GM19463 (cell line): ENCODE data around the gene GMPR2.

Source experiments
- ATAC-seq: cut with Tn5 transposase; IDR thresholded peaks from one replicate; pipeline ENCODE4 v1.9.1; 2021; ENCODE audit warnings: mild to moderate bottlenecking, moderate library complexity; ENCODE audit not compliant: unreplicated experiment

The GMPR2 gene

GRCh38 chr14:24281636-24282035, 48.9 kb downstream of the GMPR2 start:
- ATAC-seq = no peak

DNA sequence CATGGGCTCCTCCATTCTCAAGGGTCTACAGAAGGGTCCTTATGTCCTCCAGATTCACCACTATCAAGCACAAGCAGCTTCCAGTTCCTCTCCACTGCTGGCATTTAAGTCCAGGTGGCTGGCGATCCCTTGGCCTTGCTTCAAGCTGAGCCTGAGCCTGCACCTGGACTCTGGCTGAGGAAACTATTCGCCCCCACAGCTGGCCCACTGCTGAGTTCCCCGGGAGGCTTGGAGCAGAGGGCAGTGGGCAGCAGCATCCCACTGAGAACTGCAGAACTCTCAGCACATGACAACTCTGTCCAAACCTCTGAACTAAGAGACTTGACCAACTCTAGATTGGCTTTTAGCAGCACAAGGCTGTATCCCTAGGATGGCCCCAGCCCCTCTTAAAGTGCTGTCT, 50.0 kb downstream of the GMPR2 start:
- no peak for ATAC-seq

GRCh38 chr14:24283796-24284460, 51.2 kb downstream of the GMPR2 start:
- no peak for ATAC-seq

DNA sequence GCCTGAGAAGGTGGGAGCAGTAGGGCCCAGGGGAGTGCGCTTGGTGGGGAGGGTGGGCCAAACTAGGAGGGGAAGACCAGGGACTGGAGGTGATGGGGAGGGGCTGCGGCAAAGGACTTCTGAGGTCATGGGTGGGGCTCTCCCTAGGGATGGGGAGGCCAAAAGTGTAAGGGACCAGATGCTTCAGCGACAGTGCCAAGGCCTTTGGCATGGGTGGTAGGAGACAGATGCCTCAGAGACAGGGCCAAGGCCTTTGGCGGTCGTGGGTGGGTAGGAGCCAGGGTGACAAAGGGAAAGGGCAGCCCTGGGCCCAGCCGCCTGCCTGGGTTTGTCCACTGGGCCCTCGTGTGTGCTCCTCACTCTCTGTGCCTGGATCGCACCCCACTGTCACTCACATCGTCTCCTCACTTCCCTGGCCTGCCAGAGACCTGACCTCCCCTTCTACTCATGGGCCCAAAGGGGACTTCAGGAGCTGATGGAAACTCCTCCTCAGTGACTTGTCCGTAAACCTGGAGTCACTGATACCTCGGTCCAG, 51.8 kb downstream of the GMPR2 start:
- no peak for ATAC-seq

DNA sequence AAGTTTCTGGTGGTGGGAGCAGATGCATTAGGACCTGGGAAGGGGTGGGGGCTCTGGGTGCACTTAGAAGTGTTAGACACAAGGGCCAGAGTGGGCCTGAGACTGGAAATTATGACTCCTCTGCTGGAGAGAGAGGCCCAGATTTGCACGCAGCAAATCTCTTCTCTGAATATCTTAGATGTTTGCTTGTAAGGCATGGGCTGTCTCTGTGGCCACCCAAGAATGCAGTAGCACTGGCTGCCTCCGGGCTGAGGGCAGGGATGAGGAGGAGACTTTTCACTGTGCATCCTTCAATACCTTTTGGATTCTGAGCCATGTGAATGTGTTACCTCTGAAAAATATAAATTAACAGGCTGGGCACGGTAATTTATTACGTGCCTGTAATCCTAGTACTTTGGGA, 52.6 kb downstream of the GMPR2 start:
- ATAC-seq = no peak

GRCh38 chr14:24286996-24287395, 54.3 kb downstream of the GMPR2 start:
- ATAC-seq = no peak
